Left lung (tissue), 10 donors: ENCODE results near the gene MYEOV. TPM values are rescaled to one million over a fixed set of nuclear protein-coding genes. Genes with fewer than 3 reads are reported as not detected.

Experiments
- ATAC-seq: fragments of 200-7000 bp; cut with Tn5 transposase; one replicate; pipeline ENCODE4 v1.9.1; 2020; ENCODE audit warnings: moderate library complexity
- DNase-seq, 4 donors: peaks; one replicate each; pipeline ENCODE4 v3.0.0-alpha.2; 2013 to 2020
- H3K27ac ChIP-seq, 2 donors: fragments of 200-600 bp; sonication (generic) in 1 of 2; one replicate each; pipeline versions ENCODE4 v1.5.0 to v1.8.0; 2020 to 2021
- H3K27me3 ChIP-seq, 2 donors: fragments of 200-600 bp; sonication (generic) in 1 of 2; one replicate each; pipeline versions ENCODE4 v1.5.0 to v1.8.0; 2020 to 2021
- H3K36me3 ChIP-seq, 2 donors: fragments of 200-600 bp; sonication (generic) in 1 of 2; one replicate each; pipeline versions ENCODE4 v1.5.0 to v1.8.0; 2020 to 2021
- H3K4me1 ChIP-seq, 2 donors: fragments of 200-600 bp; one replicate each; pipeline ENCODE4 v1.8.0; 2021
- H3K4me3 ChIP-seq, 2 donors: fragments of 200-600 bp; sonication (generic) in 1 of 2; one replicate each; pipeline versions ENCODE4 v1.5.0 to v1.8.0; 2020 to 2021; ENCODE audit warnings: mild to moderate bottlenecking in 1 of 2
- H3K9me3 ChIP-seq, 2 donors: fragments of 200-600 bp; sonication (generic) in 1 of 2; one replicate each; pipeline versions ENCODE4 v1.5.0 to v1.8.0; 2020 to 2021
- intact Hi-C, 2 donors: fragments of 100-400 bp; cut with DNase I; formaldehyde crosslinking; loops; one replicate each; pipeline versions ENCODE4 v1.11.2 to v1.14.2; 2022
- polyA plus RNA-seq, 6 donors: library from polyadenylated mRNA; unstranded; fragments of 120-200 nt; gene quantifications; one replicate each; pipeline ENCODE4 v1.2.1, GENCODE V29; 2013; ENCODE audit not compliant: insufficient read length in 6 of 6
- total RNA-seq, 2 donors: library from RNA; stranded (reverse); fragmentation: NEBNext Ultra II Directional; extraction: Animal tissue kit (Norgen Biotek cat#: 25700); gene quantifications; one replicate each; pipeline ENCODE4 v1.2.1, GENCODE V29; 2021
- TF ChIP-seq, protein P1 (sequence below), 2 donors: fragments of 200-600 bp; sonication (generic) in 1 of 2; IDR thresholded peaks; one replicate each; pipeline versions ENCODE4 v1.5.0 to v1.8.0; 2021; ENCODE audit warnings: antibody characterized with exemption in 2 of 2
- donor health status: DM: no; HTN: yes; CAD: no.
- donor health status: DM: no; HTN: no; CAD: no.

MYEOV gene
- total and polyA plus RNA-seq, 8 donors: 0.31 to 0.85 (median 0.47) TPM; not detected in 1

DNA sequence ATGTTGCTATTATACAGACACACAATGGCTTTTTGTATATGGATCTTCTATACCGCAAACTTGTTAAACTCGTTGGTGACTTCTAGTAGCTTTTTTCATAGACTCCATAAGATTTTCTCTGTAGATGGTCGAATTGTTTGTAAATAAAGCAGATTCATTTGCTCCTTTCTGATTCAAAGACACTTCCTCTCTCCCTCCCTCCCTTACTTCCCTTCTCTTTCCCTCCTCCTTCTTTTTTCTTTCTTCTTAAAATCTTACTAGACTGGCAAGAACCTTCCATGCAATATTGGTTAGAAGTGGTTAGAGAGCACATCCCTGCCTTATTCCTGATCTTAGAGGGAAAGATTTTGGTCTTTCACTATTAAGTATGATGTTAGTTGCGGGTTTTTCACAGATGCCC, 36.4 kb downstream of the MYEOV start:
- H3K27ac ChIP-seq: no peak overlapping the region
- no peaks in the 10 kb centered on the region for H3K27me3 ChIP-seq
- H3K4me3 ChIP-seq: no peak overlapping the region
- ATAC-seq: no peak
- DNase-seq: no peak
- TF ChIP-seq, protein P1, sequence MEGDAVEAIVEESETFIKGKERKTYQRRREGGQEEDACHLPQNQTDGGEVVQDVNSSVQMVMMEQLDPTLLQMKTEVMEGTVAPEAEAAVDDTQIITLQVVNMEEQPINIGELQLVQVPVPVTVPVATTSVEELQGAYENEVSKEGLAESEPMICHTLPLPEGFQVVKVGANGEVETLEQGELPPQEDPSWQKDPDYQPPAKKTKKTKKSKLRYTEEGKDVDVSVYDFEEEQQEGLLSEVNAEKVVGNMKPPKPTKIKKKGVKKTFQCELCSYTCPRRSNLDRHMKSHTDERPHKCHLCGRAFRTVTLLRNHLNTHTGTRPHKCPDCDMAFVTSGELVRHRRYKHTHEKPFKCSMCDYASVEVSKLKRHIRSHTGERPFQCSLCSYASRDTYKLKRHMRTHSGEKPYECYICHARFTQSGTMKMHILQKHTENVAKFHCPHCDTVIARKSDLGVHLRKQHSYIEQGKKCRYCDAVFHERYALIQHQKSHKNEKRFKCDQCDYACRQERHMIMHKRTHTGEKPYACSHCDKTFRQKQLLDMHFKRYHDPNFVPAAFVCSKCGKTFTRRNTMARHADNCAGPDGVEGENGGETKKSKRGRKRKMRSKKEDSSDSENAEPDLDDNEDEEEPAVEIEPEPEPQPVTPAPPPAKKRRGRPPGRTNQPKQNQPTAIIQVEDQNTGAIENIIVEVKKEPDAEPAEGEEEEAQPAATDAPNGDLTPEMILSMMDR (IDR thresholded peaks at IDR 0.05): no peak
- no peaks in the 10 kb centered on the region for H3K36me3 ChIP-seq
- intact Hi-C loops: no loop called here
- H3K9me3 ChIP-seq: no peaks in the 10 kb centered on the region
- no peaks in the 10 kb centered on the region for H3K4me1 ChIP-seq

DNA sequence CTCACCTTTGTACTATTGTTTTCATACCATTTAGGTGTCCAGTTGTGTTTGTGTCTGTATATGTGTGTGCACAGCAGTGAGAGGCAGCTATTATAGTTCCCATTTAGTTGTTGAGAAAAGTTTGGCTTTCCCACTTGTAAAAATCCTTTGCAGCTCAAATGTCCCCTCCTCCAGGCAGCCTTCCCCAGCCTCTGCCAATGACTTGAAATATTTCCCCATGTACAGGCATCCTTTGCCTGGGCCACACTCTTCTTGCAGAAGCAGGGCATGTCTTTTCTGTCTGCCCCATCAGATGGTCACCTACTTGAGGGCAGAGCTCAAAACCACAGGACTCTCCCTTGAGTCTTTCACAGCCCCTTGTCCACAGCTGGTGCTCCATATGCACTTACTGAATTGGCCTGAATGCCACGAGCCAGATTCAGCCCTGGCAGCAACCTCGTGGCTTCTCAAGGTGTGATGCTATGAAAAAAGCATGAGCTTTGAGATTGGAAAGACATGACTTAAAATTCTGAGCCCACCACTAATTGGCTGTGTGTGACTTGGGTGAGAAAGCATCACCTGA, 39.3 kb downstream of the MYEOV start:
- Histone ChIP-seq H3K9me3 (no peaks in the 10 kb centered on the region), H3K27ac (no peak overlapping the region), H3K36me3 (no peaks in the 10 kb centered on the region), H3K27me3 (no peaks in the 10 kb centered on the region), H3K4me1 (no peaks in the 10 kb centered on the region), H3K4me3 (no peak overlapping the region)
- ATAC-seq (no peak), DNase-seq (no peak)
- intact Hi-C loops: no loop called here
- TF ChIP-seq, protein P1 (IDR thresholded peaks at IDR 0.05): no peak

DNA sequence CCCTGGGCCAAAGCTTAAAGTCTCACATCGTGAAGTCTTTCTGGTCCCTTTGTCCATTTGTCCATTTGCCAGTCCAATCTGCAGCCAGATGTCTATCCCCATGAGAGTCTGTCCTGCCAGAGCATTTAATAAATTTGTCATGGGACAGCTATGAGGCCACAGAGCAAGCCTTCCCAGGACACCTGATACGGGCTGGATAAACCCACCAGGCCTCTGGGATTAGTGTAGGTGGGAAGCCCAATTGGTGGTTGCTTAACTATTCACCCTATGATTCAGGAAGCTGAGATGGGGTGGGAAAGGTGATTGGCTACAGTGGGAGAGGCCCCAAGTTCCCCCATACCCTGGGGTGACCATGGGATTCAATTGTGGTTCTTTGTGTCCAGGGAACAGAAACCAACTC, 39.9 kb downstream of the MYEOV start:
- Histone ChIP-seq H3K4me1 (no peaks in the 10 kb centered on the region), H3K27ac (no peak overlapping the region), H3K9me3 (no peaks in the 10 kb centered on the region), H3K27me3 (no peaks in the 10 kb centered on the region), H3K4me3 (no peak overlapping the region), H3K36me3 (no peaks in the 10 kb centered on the region)
- intact Hi-C loops: no loop called here
- no peak for ATAC-seq
- TF ChIP-seq, protein P1 (IDR thresholded peaks at IDR 0.05): no peak
- DNase-seq: no peak

DNA sequence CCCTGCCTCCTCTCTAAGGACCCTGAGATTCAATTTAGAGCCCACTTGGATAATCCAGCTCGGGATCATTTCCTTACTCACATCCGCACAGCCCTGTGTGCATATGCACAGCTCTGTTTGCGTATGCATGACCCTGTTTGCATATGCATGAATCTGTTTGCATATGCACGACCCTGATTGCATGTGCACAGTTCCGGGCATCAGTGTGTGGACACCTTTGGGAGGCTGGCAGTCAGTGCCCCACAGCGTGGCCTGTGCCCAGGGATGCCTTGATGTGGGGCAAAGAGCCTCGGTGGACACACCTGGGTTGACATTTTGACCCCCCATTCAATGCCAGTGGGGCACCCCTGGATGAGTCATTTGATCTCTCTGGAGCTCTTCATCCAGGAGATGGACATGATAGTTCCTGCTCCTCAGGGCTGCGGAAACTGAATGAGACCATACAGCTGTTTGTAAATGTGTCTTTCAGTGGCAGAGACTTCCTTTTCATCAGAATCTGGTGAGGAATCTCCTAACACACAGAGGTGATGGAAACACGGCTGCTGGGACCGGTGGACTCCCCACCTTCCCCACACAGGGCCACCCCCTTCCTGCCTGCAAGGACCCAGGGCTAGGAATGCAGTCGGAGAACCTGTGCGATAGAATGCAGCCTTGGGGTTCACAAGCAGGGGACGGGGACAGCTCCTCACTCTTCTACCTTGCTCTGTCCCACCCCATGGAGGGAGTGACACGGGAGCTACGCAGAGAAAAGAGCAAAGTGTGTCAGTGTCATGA, 41.2 kb downstream of the MYEOV start:
- H3K4me3 ChIP-seq: no peak overlapping the region
- no peaks in the 10 kb centered on the region for H3K4me1 ChIP-seq
- intact Hi-C loops: no loop called here
- DNase-seq (no peak), ATAC-seq (no peak)
- no peaks in the 10 kb centered on the region for H3K27me3 ChIP-seq
- no peaks in the 10 kb centered on the region for H3K36me3 ChIP-seq
- H3K9me3 ChIP-seq: peaks cover 0 to 2% of the 10 kb centered on the region in 2 donors
- no peak overlapping the region for H3K27ac ChIP-seq
- TF ChIP-seq, protein P1 (IDR thresholded peaks at IDR 0.05): no peak

DNA sequence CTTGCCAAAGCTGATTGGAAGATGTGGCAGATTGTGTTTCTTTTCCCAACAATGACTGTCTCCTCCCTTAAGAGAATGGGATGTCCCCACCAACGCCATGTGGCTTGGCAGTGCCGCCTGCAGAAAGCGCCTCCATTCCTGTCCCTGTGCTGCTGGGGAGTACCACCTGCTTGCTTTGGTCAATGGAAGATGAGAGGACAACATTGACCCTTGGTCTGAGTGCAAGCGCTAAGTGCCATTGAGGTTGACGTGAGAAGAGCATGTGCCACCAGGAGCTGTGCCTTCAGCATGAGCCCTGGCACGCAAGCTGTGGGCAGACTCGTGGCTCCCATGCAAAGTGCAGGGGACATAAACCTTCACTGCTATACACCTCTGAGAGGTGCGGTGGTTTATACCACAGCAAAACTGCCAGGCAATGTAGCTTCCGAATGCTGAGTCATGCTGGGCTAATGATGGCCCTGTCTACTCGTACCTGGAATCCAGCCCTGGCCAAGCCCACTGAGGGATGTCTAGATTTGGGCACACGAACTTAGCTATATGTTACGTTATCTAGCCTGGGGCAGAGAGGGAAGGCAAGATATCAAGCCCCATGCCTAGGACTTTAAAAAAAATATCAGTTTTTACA, 41.9 kb downstream of the MYEOV start:
- no peaks in the 10 kb centered on the region for H3K36me3 ChIP-seq
- peaks cover 0 to 2% of the 10 kb centered on the region in 2 donors for H3K9me3 ChIP-seq
- no peak overlapping the region for H3K4me3 ChIP-seq
- ATAC-seq (no peak), DNase-seq (no peak)
- TF ChIP-seq, protein P1 (IDR thresholded peaks at IDR 0.05): no peak
- no peaks in the 10 kb centered on the region for H3K27me3 ChIP-seq
- intact Hi-C loops: no loop called here
- no peaks in the 10 kb centered on the region for H3K4me1 ChIP-seq
- H3K27ac ChIP-seq: no peak overlapping the region
